ENCODE data around the gene CEBPB.

The CEBPB gene

GRCh38 chr20:50210066-50210619, 19.5 kb downstream of the CEBPB start:
- DNase-seq: no peak

GRCh38 chr20:50211091-50211490, 20.5 kb downstream of the CEBPB start:
- DNase-seq: no peak

GRCh38 chr20:50213531-50214106, 23.0 kb downstream of the CEBPB start:
- DNase-seq: no peak

GRCh38 chr20:50214226-50215024, 23.8 kb downstream of the CEBPB start:
- no peak for DNase-seq

GRCh38 chr20:50215101-50215690, 24.6 kb downstream of the CEBPB start:
- no peak for DNase-seq

GRCh38 chr20:50215926-50216325, 25.3 kb downstream of the CEBPB start:
- DNase-seq: no peak

- DNase-seq: no peak
Measured at GRCh38 chr20:50216543-50217206, 26.0 kb downstream of the CEBPB start.

GRCh38 chr20:50217207-50217949, 26.7 kb downstream of the CEBPB start:
- no peak for DNase-seq

GRCh38 chr20:50218987-50219435, 28.4 kb downstream of the CEBPB start:
- DNase-seq: no peak

- no peak for DNase-seq
Measured at GRCh38 chr20:50219600-50219999, 29.0 kb downstream of the CEBPB start.

- no peak for DNase-seq
Measured at GRCh38 chr20:50220093-50220893, 29.7 kb downstream of the CEBPB start.

GRCh38 chr20:50220894-50221365, 30.3 kb downstream of the CEBPB start:
- no peak for DNase-seq

GRCh38 chr20:50221501-50222308, 31.1 kb downstream of the CEBPB start:
- DNase-seq: peak in 4 of 58 donors; percentile 12 to 31 (median 16)

GRCh38 chr20:50222309-50223038, 31.8 kb downstream of the CEBPB start:
- DNase-seq: no peak

- no peak for DNase-seq
Measured at GRCh38 chr20:50223039-50224005, 32.7 kb downstream of the CEBPB start.

- DNase-seq: no peak
Measured at GRCh38 chr20:50224052-50224451, 33.4 kb downstream of the CEBPB start.

All from anterior cingulate cortex (tissue), 58 donors.